Esophagus squamous epithelium (tissue), 4 donors: ENCODE results near the gene AGBL5.

ENCODE experiments used
- POLR2A ChIP-seq, 4 donors: fragments of 450-650 bp; IDR thresholded peaks; one replicate each; pipeline ENCODE4 v1.6.1; 2017; ENCODE audit warnings: antibody characterized with exemption in 4 of 4, mild to moderate bottlenecking in 4 of 4, moderate library complexity in 3 of 4
- TF ChIP-seq, protein P1 (sequence below), 6 experiments: fragments of 450-650 bp in 4 of 6; fragments of 200-600 bp in 2 of 6; sonication (generic) in 2 of 6; IDR thresholded peaks; one replicate each; pipeline ENCODE4 v1.5.1; 2016 to 2019; ENCODE audit warnings: antibody characterized with exemption in 6 of 6, mild to moderate bottlenecking in 4 of 6, moderate library complexity in 4 of 6

DNA sequence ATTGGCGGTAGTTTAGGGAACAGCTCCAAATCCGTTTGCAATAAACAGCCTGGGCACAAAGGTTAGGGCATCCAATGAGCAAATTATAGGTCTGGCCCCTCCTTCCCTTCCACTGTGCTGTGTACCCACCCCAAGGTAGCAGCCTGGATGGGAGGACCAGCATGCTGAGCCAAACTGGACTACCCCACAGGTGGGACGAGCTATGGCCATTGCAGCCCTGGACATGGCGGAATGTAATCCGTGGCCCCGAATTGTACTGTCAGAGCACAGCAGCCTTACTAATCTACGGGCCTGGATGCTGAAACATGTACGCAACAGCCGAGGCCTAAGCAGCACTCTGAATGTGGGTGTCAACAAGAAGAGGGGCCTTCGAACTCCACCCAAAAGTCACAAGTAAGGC lies 6.7 kb downstream of the AGBL5 start:
- TF ChIP-seq, protein P1, sequence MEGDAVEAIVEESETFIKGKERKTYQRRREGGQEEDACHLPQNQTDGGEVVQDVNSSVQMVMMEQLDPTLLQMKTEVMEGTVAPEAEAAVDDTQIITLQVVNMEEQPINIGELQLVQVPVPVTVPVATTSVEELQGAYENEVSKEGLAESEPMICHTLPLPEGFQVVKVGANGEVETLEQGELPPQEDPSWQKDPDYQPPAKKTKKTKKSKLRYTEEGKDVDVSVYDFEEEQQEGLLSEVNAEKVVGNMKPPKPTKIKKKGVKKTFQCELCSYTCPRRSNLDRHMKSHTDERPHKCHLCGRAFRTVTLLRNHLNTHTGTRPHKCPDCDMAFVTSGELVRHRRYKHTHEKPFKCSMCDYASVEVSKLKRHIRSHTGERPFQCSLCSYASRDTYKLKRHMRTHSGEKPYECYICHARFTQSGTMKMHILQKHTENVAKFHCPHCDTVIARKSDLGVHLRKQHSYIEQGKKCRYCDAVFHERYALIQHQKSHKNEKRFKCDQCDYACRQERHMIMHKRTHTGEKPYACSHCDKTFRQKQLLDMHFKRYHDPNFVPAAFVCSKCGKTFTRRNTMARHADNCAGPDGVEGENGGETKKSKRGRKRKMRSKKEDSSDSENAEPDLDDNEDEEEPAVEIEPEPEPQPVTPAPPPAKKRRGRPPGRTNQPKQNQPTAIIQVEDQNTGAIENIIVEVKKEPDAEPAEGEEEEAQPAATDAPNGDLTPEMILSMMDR (IDR thresholded peaks at IDR 0.05) = no peak
- no peak for TF ChIP-seq POLR2A (IDR thresholded peaks at IDR 0.05)
